ENCODE results near the gene CDH6.
A peak's percentile ranks its signal among the peaks of the same experiment; 100 is the strongest.

The CDH6 gene

GRCh38 chr5:31193591-31194467 is at the start of gene CDH6:
TSS of gene CDH6 (plus strand) at chr5:31193686. CDS start at chr5:31267474, 73,788 bp downstream.
- Histone ChIP-seq H3K27me3 (ENCODE audit: low read depth, low read length) (peaks cover 19% of the 10 kb centered on the region), H3K27ac (ENCODE audit: low read length) (no peak within 1 kb of the TSS), H3K4me3 (ENCODE audit: low read depth in 1 of 2, low read length in 2 of 2) (peak within 1 kb of the TSS; percentile 47 to 65)

GRCh38 chr5:31144364-31144763 is 49.1 kb upstream of the CDH6 start:
- no peaks in the 10 kb centered on the region for H3K36me3 ChIP-seq (ENCODE audit: control insufficient read depth in 1 of 2, insufficient read depth in 2 of 2, low read length in 2 of 2)
- H3K4me3 ChIP-seq (ENCODE audit: low read depth in 1 of 2, low read length in 2 of 2): no peak overlapping the region
- H3K9me3 ChIP-seq (ENCODE audit: control insufficient read depth in 1 of 2, low read length in 2 of 2): no peaks in the 10 kb centered on the region
- H3K4me1 ChIP-seq (ENCODE audit: control insufficient read depth in 1 of 2, insufficient read depth in 2 of 2, low read length in 2 of 2): no peaks in the 10 kb centered on the region
- no peak overlapping the region for H3K27ac ChIP-seq (ENCODE audit: low read length)
- H3K27me3 ChIP-seq (ENCODE audit: low read depth, low read length): no peaks in the 10 kb centered on the region

More at GRCh38 chr5:31193591-31194467, at the start of gene CDH6:
- H3K36me3 ChIP-seq (ENCODE audit: control insufficient read depth in 1 of 2, insufficient read depth in 2 of 2, low read length in 2 of 2): no peaks in the 10 kb centered on the region
- H3K4me1 ChIP-seq (ENCODE audit: control insufficient read depth in 1 of 2, insufficient read depth in 2 of 2, low read length in 2 of 2): peaks cover 5 to 13% of the 10 kb centered on the region in 2 donors
- H3K9me3 ChIP-seq (ENCODE audit: control insufficient read depth in 1 of 2, low read length in 2 of 2): no peaks in the 10 kb centered on the region

- Histone ChIP-seq H3K4me3 (ENCODE audit: low read depth in 1 of 2, low read length in 2 of 2) (no peak overlapping the region), H3K27me3 (ENCODE audit: low read depth, low read length) (no peaks in the 10 kb centered on the region), H3K36me3 (ENCODE audit: control insufficient read depth in 1 of 2, insufficient read depth in 2 of 2, low read length in 2 of 2) (no peaks in the 10 kb centered on the region), H3K4me1 (ENCODE audit: control insufficient read depth in 1 of 2, insufficient read depth in 2 of 2, low read length in 2 of 2) (no peaks in the 10 kb centered on the region), H3K27ac (ENCODE audit: low read length) (no peak overlapping the region), H3K9me3 (ENCODE audit: control insufficient read depth in 1 of 2, low read length in 2 of 2) (no peaks in the 10 kb centered on the region)
These were observed 44.5 kb upstream of the CDH6 start for GRCh38 chr5:31148959-31149475.

GRCh38 chr5:31153521-31153920 is 40.0 kb upstream of the CDH6 start:
- H3K36me3 ChIP-seq (ENCODE audit: control insufficient read depth in 1 of 2, insufficient read depth in 2 of 2, low read length in 2 of 2): no peaks in the 10 kb centered on the region
- no peaks in the 10 kb centered on the region for H3K27me3 ChIP-seq (ENCODE audit: low read depth, low read length)
- H3K9me3 ChIP-seq (ENCODE audit: control insufficient read depth in 1 of 2, low read length in 2 of 2): no peaks in the 10 kb centered on the region
- H3K27ac ChIP-seq (ENCODE audit: low read length): no peak overlapping the region
- no peak overlapping the region for H3K4me3 ChIP-seq (ENCODE audit: low read depth in 1 of 2, low read length in 2 of 2)
- no peaks in the 10 kb centered on the region for H3K4me1 ChIP-seq (ENCODE audit: control insufficient read depth in 1 of 2, insufficient read depth in 2 of 2, low read length in 2 of 2)

GRCh38 chr5:31156631-31157160 is 36.8 kb upstream of the CDH6 start:
- Histone ChIP-seq H3K4me1 (ENCODE audit: control insufficient read depth in 1 of 2, insufficient read depth in 2 of 2, low read length in 2 of 2) (no peaks in the 10 kb centered on the region), H3K36me3 (ENCODE audit: control insufficient read depth in 1 of 2, insufficient read depth in 2 of 2, low read length in 2 of 2) (no peaks in the 10 kb centered on the region), H3K27me3 (ENCODE audit: low read depth, low read length) (no peaks in the 10 kb centered on the region), H3K9me3 (ENCODE audit: control insufficient read depth in 1 of 2, low read length in 2 of 2) (no peaks in the 10 kb centered on the region), H3K27ac (ENCODE audit: low read length) (no peak overlapping the region), H3K4me3 (ENCODE audit: low read depth in 1 of 2, low read length in 2 of 2) (no peak overlapping the region)

- Histone ChIP-seq H3K9me3 (ENCODE audit: control insufficient read depth in 1 of 2, low read length in 2 of 2) (no peaks in the 10 kb centered on the region), H3K27me3 (ENCODE audit: low read depth, low read length) (no peaks in the 10 kb centered on the region)
These were observed 35.8 kb upstream of the CDH6 start for GRCh38 chr5:31157720-31158119.

GRCh38 chr5:31158686-31159085 is 34.8 kb upstream of the CDH6 start:
- Histone ChIP-seq H3K9me3 (ENCODE audit: control insufficient read depth in 1 of 2, low read length in 2 of 2) (no peaks in the 10 kb centered on the region), H3K36me3 (ENCODE audit: control insufficient read depth in 1 of 2, insufficient read depth in 2 of 2, low read length in 2 of 2) (no peaks in the 10 kb centered on the region), H3K4me3 (ENCODE audit: low read depth in 1 of 2, low read length in 2 of 2) (no peak overlapping the region), H3K4me1 (ENCODE audit: control insufficient read depth in 1 of 2, insufficient read depth in 2 of 2, low read length in 2 of 2) (no peaks in the 10 kb centered on the region), H3K27me3 (ENCODE audit: low read depth, low read length) (no peaks in the 10 kb centered on the region), H3K27ac (ENCODE audit: low read length) (no peak overlapping the region)

More at GRCh38 chr5:31157720-31158119, 35.8 kb upstream of the CDH6 start:
- no peaks in the 10 kb centered on the region for H3K4me1 ChIP-seq (ENCODE audit: control insufficient read depth in 1 of 2, insufficient read depth in 2 of 2, low read length in 2 of 2)
- no peaks in the 10 kb centered on the region for H3K36me3 ChIP-seq (ENCODE audit: control insufficient read depth in 1 of 2, insufficient read depth in 2 of 2, low read length in 2 of 2)
- no peak overlapping the region for H3K4me3 ChIP-seq (ENCODE audit: low read depth in 1 of 2, low read length in 2 of 2)
- H3K27ac ChIP-seq (ENCODE audit: low read length): no peak overlapping the region

GRCh38 chr5:31161781-31162181 is 31.7 kb upstream of the CDH6 start:
- Histone ChIP-seq H3K4me1 (ENCODE audit: control insufficient read depth in 1 of 2, insufficient read depth in 2 of 2, low read length in 2 of 2) (no peaks in the 10 kb centered on the region), H3K4me3 (ENCODE audit: low read depth in 1 of 2, low read length in 2 of 2) (peak overlapping the region in 1 of 2 donors; percentile 9), H3K27me3 (ENCODE audit: low read depth, low read length) (no peaks in the 10 kb centered on the region), H3K27ac (ENCODE audit: low read length) (no peak overlapping the region), H3K9me3 (ENCODE audit: control insufficient read depth in 1 of 2, low read length in 2 of 2) (no peaks in the 10 kb centered on the region), H3K36me3 (ENCODE audit: control insufficient read depth in 1 of 2, insufficient read depth in 2 of 2, low read length in 2 of 2) (no peaks in the 10 kb centered on the region)

- H3K27ac ChIP-seq (ENCODE audit: low read length): no peak overlapping the region
- H3K4me1 ChIP-seq (ENCODE audit: control insufficient read depth in 1 of 2, insufficient read depth in 2 of 2, low read length in 2 of 2): no peaks in the 10 kb centered on the region
- H3K4me3 ChIP-seq (ENCODE audit: low read depth in 1 of 2, low read length in 2 of 2): no peak overlapping the region
- no peaks in the 10 kb centered on the region for H3K27me3 ChIP-seq (ENCODE audit: low read depth, low read length)
- H3K36me3 ChIP-seq (ENCODE audit: control insufficient read depth in 1 of 2, insufficient read depth in 2 of 2, low read length in 2 of 2): no peaks in the 10 kb centered on the region
- H3K9me3 ChIP-seq (ENCODE audit: control insufficient read depth in 1 of 2, low read length in 2 of 2): no peaks in the 10 kb centered on the region
These were observed 27.8 kb upstream of the CDH6 start for GRCh38 chr5:31165729-31166128.

- Histone ChIP-seq H3K4me3 (ENCODE audit: low read depth in 1 of 2, low read length in 2 of 2) (no peak overlapping the region), H3K9me3 (ENCODE audit: control insufficient read depth in 1 of 2, low read length in 2 of 2) (no peaks in the 10 kb centered on the region), H3K36me3 (ENCODE audit: control insufficient read depth in 1 of 2, insufficient read depth in 2 of 2, low read length in 2 of 2) (no peaks in the 10 kb centered on the region)
These were observed 24.1 kb upstream of the CDH6 start for GRCh38 chr5:31169379-31169778.

GRCh38 chr5:31172881-31173280 is 20.6 kb upstream of the CDH6 start:
- H3K4me1 ChIP-seq (ENCODE audit: control insufficient read depth in 1 of 2, insufficient read depth in 2 of 2, low read length in 2 of 2): no peaks in the 10 kb centered on the region
- no peaks in the 10 kb centered on the region for H3K9me3 ChIP-seq (ENCODE audit: control insufficient read depth in 1 of 2, low read length in 2 of 2)
- H3K4me3 ChIP-seq (ENCODE audit: low read depth in 1 of 2, low read length in 2 of 2): no peak overlapping the region

More at GRCh38 chr5:31169379-31169778, 24.1 kb upstream of the CDH6 start:
- H3K27me3 ChIP-seq (ENCODE audit: low read depth, low read length): no peaks in the 10 kb centered on the region
- H3K4me1 ChIP-seq (ENCODE audit: control insufficient read depth in 1 of 2, insufficient read depth in 2 of 2, low read length in 2 of 2): no peaks in the 10 kb centered on the region
- no peak overlapping the region for H3K27ac ChIP-seq (ENCODE audit: low read length)

More at GRCh38 chr5:31172881-31173280, 20.6 kb upstream of the CDH6 start:
- Histone ChIP-seq H3K27me3 (ENCODE audit: low read depth, low read length) (no peaks in the 10 kb centered on the region), H3K36me3 (ENCODE audit: control insufficient read depth in 1 of 2, insufficient read depth in 2 of 2, low read length in 2 of 2) (no peaks in the 10 kb centered on the region), H3K27ac (ENCODE audit: low read length) (no peak overlapping the region)

Measured in muscle layer of duodenum (tissue), 2 donors.